ES-I3 (cell line): ENCODE measurements around the gene EXOSC6.
"Not testable (repeated sequence)": the region's sequence is repeated elsewhere in the genome, so short reads cannot be mapped to it uniquely, and the experiment has no call there.

Experiments
- H3K36me3 ChIP-seq: 2 replicates; pipeline ENCODE4 v1.6.1; 2013; ENCODE audit warnings: mild to moderate bottlenecking, low read length, control low read depth, moderate library complexity; ENCODE audit not compliant: insufficient read depth
- H3K4me1 ChIP-seq: 2 replicates; pipeline ENCODE4 v1.6.1; 2013; ENCODE audit warnings: mild to moderate bottlenecking, control low read depth, low read length; ENCODE audit not compliant: insufficient read depth
- H3K9ac ChIP-seq: 2 replicates; pipeline ENCODE4 v1.6.1; 2013; ENCODE audit warnings: low read depth, mild to moderate bottlenecking, low read length, moderate library complexity
- H3K9me3 ChIP-seq: 2 replicates; pipeline ENCODE4 v1.6.1; 2013; ENCODE audit warnings: mild to moderate bottlenecking, low read length, moderate library complexity; ENCODE audit not compliant: control insufficient read depth, insufficient read depth

EXOSC6 gene

DNA sequence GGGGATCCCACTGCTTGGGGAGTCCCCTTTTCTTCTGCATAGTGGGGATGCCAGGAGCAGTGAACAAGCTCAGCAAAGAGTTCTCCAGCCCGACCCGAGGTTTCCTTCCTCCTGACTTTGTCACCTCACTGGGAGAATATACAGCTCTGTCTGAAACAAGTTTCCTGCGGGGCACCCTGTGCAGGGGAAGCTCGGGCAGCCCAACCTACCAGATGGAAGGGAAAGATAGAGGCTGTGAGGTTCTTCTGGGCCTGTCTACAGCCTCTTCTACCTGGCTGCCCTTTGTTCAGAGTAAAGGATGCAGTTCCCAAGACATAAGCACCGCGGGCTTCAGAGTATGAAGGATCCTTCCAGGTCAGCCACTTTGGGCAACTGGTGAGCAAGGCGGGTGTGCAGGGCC lies 54.1 kb downstream of the EXOSC6 start:
- H3K36me3 ChIP-seq, H3K9me3 ChIP-seq, H3K9ac ChIP-seq, H3K4me1 ChIP-seq: not testable (repeated sequence)
